ENCODE results near the gene CAPG. TPM values are rescaled to one million over a fixed set of nuclear protein-coding genes. Genes with fewer than 3 reads are reported as not detected.
A peak's percentile ranks its signal among the peaks of the same experiment; 100 is the strongest.
"Not testable (repeated sequence)": the region's sequence is repeated elsewhere in the genome, so short reads cannot be mapped to it uniquely, and the experiment has no call there.

CAPG gene
- total RNA-seq, 1 experiment from 2014 or later, result 0.63 TPM

- Histone ChIP-seq H3K9me2 (replicated peaks; ENCODE audit: insufficient read depth, low read length) (no peaks in the 10 kb centered on the region), H3K36me3 (ENCODE audit: insufficient read depth, low read length) (no peaks in the 10 kb centered on the region), H3K4me3 (ENCODE audit: low read length) (no peak overlapping the region), H3K9me3 (ENCODE audit: low read length) (no peaks in the 10 kb centered on the region), H4K20me1 (ENCODE audit: insufficient read depth, low read depth, low read length) (no peaks in the 10 kb centered on the region), H3K9ac (ENCODE audit: low read length) (no peak overlapping the region), H3K27ac (ENCODE audit: low read length) (no peak overlapping the region), H3K79me2 (ENCODE audit: low read length) (no peaks in the 10 kb centered on the region), H3K27me3 (ENCODE audit: low read length) (no peaks in the 10 kb centered on the region), H3K4me1 (ENCODE audit: low read length) (no peaks in the 10 kb centered on the region), H2AFZ (ENCODE audit: low read length) (no peak overlapping the region), H3K4me2 (ENCODE audit: low read depth, low read length, poor library complexity, severe bottlenecking) (no peak overlapping the region)
- no peak for DNase-seq
Observed at GRCh38 chr2:85393836-85394235, 16.3 kb downstream of the CAPG start.

DNA sequence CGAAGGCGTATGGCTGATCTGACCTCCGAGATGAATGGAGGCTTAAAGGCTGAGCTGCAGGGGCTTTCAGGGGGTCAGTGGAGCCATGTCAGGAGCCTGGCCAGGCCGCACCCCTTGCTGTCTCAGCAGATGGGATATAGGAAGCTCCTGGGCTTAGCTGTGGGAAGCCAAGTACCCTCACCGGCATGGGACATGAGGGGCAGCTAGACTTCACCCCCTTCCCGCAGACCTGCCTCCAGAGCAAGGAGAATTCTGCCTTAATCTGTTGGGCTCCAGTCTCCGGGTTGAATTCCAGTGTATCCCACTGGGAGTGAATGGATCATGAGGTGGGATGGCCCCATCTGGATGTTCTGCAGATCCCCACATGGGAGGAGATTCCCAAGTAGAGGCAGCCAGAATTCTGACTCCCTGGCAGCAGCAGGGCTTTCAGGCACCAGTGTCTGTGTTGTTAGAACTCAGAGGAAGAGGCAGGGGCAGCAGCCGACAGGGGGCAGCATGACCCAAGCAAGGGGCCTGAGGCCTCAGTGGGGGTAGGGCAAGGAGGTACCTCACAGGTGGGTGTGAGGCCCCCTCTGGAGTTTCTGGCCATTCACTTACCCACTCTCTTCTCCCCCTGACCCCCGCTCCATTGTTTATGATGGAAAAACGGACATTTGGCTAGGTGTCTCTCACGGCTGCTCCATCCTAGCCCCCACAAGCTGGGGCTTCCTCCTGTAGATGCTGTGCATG is 19.1 kb downstream of the CAPG start:
- no peaks in the 10 kb centered on the region for H3K4me1 ChIP-seq (ENCODE audit: low read length)
- H4K20me1 ChIP-seq (ENCODE audit: insufficient read depth, low read depth, low read length), result no peaks in the 10 kb centered on the region
- no peak overlapping the region for H3K4me2 ChIP-seq (ENCODE audit: low read depth, low read length, poor library complexity, severe bottlenecking)
- H3K9me2 ChIP-seq (replicated peaks; ENCODE audit: insufficient read depth, low read length), result no peaks in the 10 kb centered on the region
- H3K9me3 ChIP-seq (ENCODE audit: low read length), result no peaks in the 10 kb centered on the region
- H2AFZ ChIP-seq (ENCODE audit: low read length), result no peak overlapping the region
- H3K27ac ChIP-seq (ENCODE audit: low read length), result no peak overlapping the region
- no peaks in the 10 kb centered on the region for H3K27me3 ChIP-seq (ENCODE audit: low read length)
- H3K9ac ChIP-seq (ENCODE audit: low read length), result no peak overlapping the region
- H3K36me3 ChIP-seq (ENCODE audit: insufficient read depth, low read length), result no peaks in the 10 kb centered on the region
- no peaks in the 10 kb centered on the region for H3K79me2 ChIP-seq (ENCODE audit: low read length)
- peak; percentile 91 for DNase-seq
- no peak overlapping the region for H3K4me3 ChIP-seq (ENCODE audit: low read length)

GRCh38 chr2:85388878-85389538 is 21.2 kb downstream of the CAPG start:
- no peak overlapping the region for H3K4me2 ChIP-seq (ENCODE audit: low read depth, low read length, poor library complexity, severe bottlenecking)
- no peak overlapping the region for H3K4me3 ChIP-seq (ENCODE audit: low read length)
- no peak overlapping the region for H3K9ac ChIP-seq (ENCODE audit: low read length)
- no peaks in the 10 kb centered on the region for H3K9me3 ChIP-seq (ENCODE audit: low read length)
- H3K27me3 ChIP-seq (ENCODE audit: low read length), result no peaks in the 10 kb centered on the region
- no peaks in the 10 kb centered on the region for H3K36me3 ChIP-seq (ENCODE audit: insufficient read depth, low read length)
- no peaks in the 10 kb centered on the region for H3K79me2 ChIP-seq (ENCODE audit: low read length)
- H3K4me1 ChIP-seq (ENCODE audit: low read length), result no peaks in the 10 kb centered on the region
- H3K27ac ChIP-seq (ENCODE audit: low read length), result no peak overlapping the region
- no peaks in the 10 kb centered on the region for H4K20me1 ChIP-seq (ENCODE audit: insufficient read depth, low read depth, low read length)
- H2AFZ ChIP-seq (ENCODE audit: low read length), result no peak overlapping the region
- DNase-seq, result no peak
- H3K9me2 ChIP-seq (replicated peaks; ENCODE audit: insufficient read depth, low read length), result no peaks in the 10 kb centered on the region

- DNase-seq, result no peak
- H3K27ac ChIP-seq (ENCODE audit: low read length), result no peak overlapping the region
- H3K9ac ChIP-seq (ENCODE audit: low read length), result no peak overlapping the region
- H2AFZ ChIP-seq (ENCODE audit: low read length), result no peak overlapping the region
- H3K4me2 ChIP-seq (ENCODE audit: low read depth, low read length, poor library complexity, severe bottlenecking), result no peak overlapping the region
- H3K27me3 ChIP-seq (ENCODE audit: low read length), result no peaks in the 10 kb centered on the region
- no peaks in the 10 kb centered on the region for H3K9me2 ChIP-seq (replicated peaks; ENCODE audit: insufficient read depth, low read length)
- no peaks in the 10 kb centered on the region for H3K36me3 ChIP-seq (ENCODE audit: insufficient read depth, low read length)
- H3K4me3 ChIP-seq (ENCODE audit: low read length), result no peak overlapping the region
- H3K9me3 ChIP-seq (ENCODE audit: low read length), result no peaks in the 10 kb centered on the region
- H3K79me2 ChIP-seq (ENCODE audit: low read length), result no peaks in the 10 kb centered on the region
- no peaks in the 10 kb centered on the region for H3K4me1 ChIP-seq (ENCODE audit: low read length)
- no peaks in the 10 kb centered on the region for H4K20me1 ChIP-seq (ENCODE audit: insufficient read depth, low read depth, low read length)
Observed at GRCh38 chr2:85387754-85388153, 22.4 kb downstream of the CAPG start.

DNA sequence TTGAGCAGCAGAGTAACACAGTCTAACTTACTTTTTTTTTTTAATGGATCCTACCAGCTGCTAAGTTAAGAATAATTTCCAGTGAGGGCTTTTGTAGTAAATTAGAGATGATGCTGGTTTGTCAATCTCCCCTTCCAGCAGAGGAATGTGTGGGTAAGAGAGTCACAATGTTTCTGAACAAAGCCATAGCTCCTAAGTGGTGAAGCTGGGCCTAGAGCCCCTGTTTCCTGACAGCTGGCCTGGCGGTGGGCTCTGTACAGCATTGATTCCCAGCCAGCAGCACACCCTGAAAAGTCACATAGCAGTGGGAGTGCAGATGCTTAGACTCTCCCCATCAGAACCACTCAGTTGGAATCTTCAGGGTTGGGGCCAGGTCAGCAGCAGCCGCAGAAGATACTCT is 24.4 kb downstream of the CAPG start:
- no peaks in the 10 kb centered on the region for H3K79me2 ChIP-seq (ENCODE audit: low read length)
- H3K4me2 ChIP-seq (ENCODE audit: low read depth, low read length, poor library complexity, severe bottlenecking), result no peak overlapping the region
- H3K9ac ChIP-seq (ENCODE audit: low read length), result no peak overlapping the region
- no peak overlapping the region for H3K4me3 ChIP-seq (ENCODE audit: low read length)
- H3K4me1 ChIP-seq (ENCODE audit: low read length), result no peaks in the 10 kb centered on the region
- H2AFZ ChIP-seq (ENCODE audit: low read length), result no peak overlapping the region
- no peaks in the 10 kb centered on the region for H3K36me3 ChIP-seq (ENCODE audit: insufficient read depth, low read length)
- no peak for DNase-seq
- H4K20me1 ChIP-seq (ENCODE audit: insufficient read depth, low read depth, low read length), result no peaks in the 10 kb centered on the region
- H3K9me2 ChIP-seq (replicated peaks; ENCODE audit: insufficient read depth, low read length), result no peaks in the 10 kb centered on the region
- no peaks in the 10 kb centered on the region for H3K27me3 ChIP-seq (ENCODE audit: low read length)
- no peak overlapping the region for H3K27ac ChIP-seq (ENCODE audit: low read length)
- H3K9me3 ChIP-seq (ENCODE audit: low read length), result no peaks in the 10 kb centered on the region

DNA sequence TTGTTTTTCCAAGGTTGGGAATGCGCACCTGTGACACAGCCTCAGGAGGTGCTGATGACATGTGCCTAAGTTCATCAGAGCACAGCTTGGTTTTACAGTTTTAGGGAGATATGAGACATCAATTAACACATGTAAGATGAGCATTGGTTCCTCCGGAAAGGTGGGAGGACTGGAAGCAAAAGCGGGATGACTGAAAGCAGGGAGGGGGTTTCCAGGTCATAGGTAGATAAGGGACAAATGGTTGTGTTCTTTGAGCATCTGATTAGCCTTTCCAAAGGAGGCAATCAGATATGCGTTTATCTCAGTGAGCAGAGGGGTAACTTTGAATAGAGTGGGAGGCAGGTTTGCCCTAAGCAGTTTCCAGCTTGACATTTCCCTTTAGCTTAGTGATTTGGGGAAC is 26.3 kb downstream of the CAPG start:
- no peak for DNase-seq
- peaks cover 9% of the 10 kb centered on the region for H3K36me3 ChIP-seq (ENCODE audit: insufficient read depth, low read length)
- no peaks in the 10 kb centered on the region for H3K9me2 ChIP-seq (replicated peaks; ENCODE audit: insufficient read depth, low read length)

DNA sequence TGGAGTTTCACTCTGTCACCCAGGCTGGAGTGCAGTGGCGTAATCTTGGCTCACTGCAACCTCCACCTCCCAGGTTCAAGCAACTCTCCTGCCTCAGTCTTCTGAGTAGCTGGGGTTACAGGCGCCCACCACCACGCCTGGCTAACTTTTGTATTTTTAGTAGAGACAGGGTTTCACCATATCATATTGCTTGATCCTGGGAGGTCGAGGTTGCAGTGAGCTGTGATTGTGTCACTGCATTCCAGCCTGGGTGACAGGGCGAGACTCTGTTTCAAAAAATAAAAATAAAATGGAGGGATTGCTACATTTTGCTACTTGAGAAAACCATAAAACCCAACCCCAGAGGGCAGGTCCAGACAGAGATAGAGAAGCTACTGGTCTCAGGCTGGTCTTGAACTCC is 27.0 kb downstream of the CAPG start:
- not testable (repeated sequence) for H3K9me3 ChIP-seq (ENCODE audit: low read length); H2AFZ ChIP-seq (ENCODE audit: low read length); H3K79me2 ChIP-seq (ENCODE audit: low read length); H3K27ac ChIP-seq (ENCODE audit: low read length); DNase-seq; H3K9ac ChIP-seq (ENCODE audit: low read length); H4K20me1 ChIP-seq (ENCODE audit: insufficient read depth, low read depth, low read length); H3K9me2 ChIP-seq (replicated peaks; ENCODE audit: insufficient read depth, low read length); H3K27me3 ChIP-seq (ENCODE audit: low read length); H3K4me3 ChIP-seq (ENCODE audit: low read length); H3K4me2 ChIP-seq (ENCODE audit: low read depth, low read length, poor library complexity, severe bottlenecking); H3K36me3 ChIP-seq (ENCODE audit: insufficient read depth, low read length); H3K4me1 ChIP-seq (ENCODE audit: low read length)

More for the DNA sequence above, 26.3 kb downstream of the CAPG start:
- no peak overlapping the region for H3K27ac ChIP-seq (ENCODE audit: low read length)
- H3K9me3 ChIP-seq (ENCODE audit: low read length), result no peaks in the 10 kb centered on the region
- H2AFZ ChIP-seq (ENCODE audit: low read length), result no peak overlapping the region
- no peak overlapping the region for H3K9ac ChIP-seq (ENCODE audit: low read length)
- no peak overlapping the region for H3K4me3 ChIP-seq (ENCODE audit: low read length)
- no peak overlapping the region for H3K4me2 ChIP-seq (ENCODE audit: low read depth, low read length, poor library complexity, severe bottlenecking)
- no peaks in the 10 kb centered on the region for H3K27me3 ChIP-seq (ENCODE audit: low read length)
- no peaks in the 10 kb centered on the region for H4K20me1 ChIP-seq (ENCODE audit: insufficient read depth, low read depth, low read length)
- H3K4me1 ChIP-seq (ENCODE audit: low read length), result no peaks in the 10 kb centered on the region
- no peaks in the 10 kb centered on the region for H3K79me2 ChIP-seq (ENCODE audit: low read length)

- H3K79me2 ChIP-seq (ENCODE audit: low read length), result no peaks in the 10 kb centered on the region
- H3K36me3 ChIP-seq (ENCODE audit: insufficient read depth, low read length), result peaks cover 15% of the 10 kb centered on the region
- no peak overlapping the region for H3K9ac ChIP-seq (ENCODE audit: low read length)
- H4K20me1 ChIP-seq (ENCODE audit: insufficient read depth, low read depth, low read length), result no peaks in the 10 kb centered on the region
- H3K9me3 ChIP-seq (ENCODE audit: low read length), result no peaks in the 10 kb centered on the region
- H3K9me2 ChIP-seq (replicated peaks; ENCODE audit: insufficient read depth, low read length), result no peaks in the 10 kb centered on the region
- H3K4me3 ChIP-seq (ENCODE audit: low read length), result no peak overlapping the region
- H3K27ac ChIP-seq (ENCODE audit: low read length), result no peak overlapping the region
- H3K4me1 ChIP-seq (ENCODE audit: low read length), result no peaks in the 10 kb centered on the region
- H3K4me2 ChIP-seq (ENCODE audit: low read depth, low read length, poor library complexity, severe bottlenecking), result no peak overlapping the region
- DNase-seq, result no peak
- H2AFZ ChIP-seq (ENCODE audit: low read length), result no peak overlapping the region
- H3K27me3 ChIP-seq (ENCODE audit: low read length), result no peaks in the 10 kb centered on the region
Observed at GRCh38 chr2:85380048-85380447, 30.1 kb downstream of the CAPG start.
